ENCODE results near the gene TPT1. TPM values are rescaled to one million over a fixed set of nuclear protein-coding genes. Genes with fewer than 3 reads are reported as not detected.

Gene TPT1
- total and polyA plus RNA-seq, 9 of the 15 experiments (the other 6 are each of a cell fraction or from before 2014, with no cell fraction given) = 602 to 2,508 (median 1,784) TPM

GRCh38 chr13:45335397-45336024 lies 5.5 kb downstream of the TPT1 start:
- BruUV-seq (replicated peaks) = no TSS peak
- Histone ChIP-seq H3K4me3 (no peak overlapping the region), H3K9me3 (replicated peaks; ENCODE audit: control insufficient read depth, insufficient read depth, low read depth, low read length) (no peaks in the 10 kb centered on the region), H3K4me1 (replicated peaks in 1 of 2; ENCODE audit: control insufficient read depth in 2 of 2, insufficient read depth in 2 of 2, low read length in 2 of 2) (peaks cover 3 to 16% of the 10 kb centered on the region in 2 experiments), H3K4me2 (ENCODE audit: insufficient read depth, low read length) (no peak overlapping the region), H3K27ac (ENCODE audit: extremely low read depth, low read depth, low read length) (no peak overlapping the region), H3K9me1 (ENCODE audit: control insufficient read depth, insufficient read depth, low read length) (no peaks in the 10 kb centered on the region), H3K9ac (ENCODE audit: insufficient read depth in 1 of 2, low read depth in 2 of 2, low read length in 2 of 2) (no peak overlapping the region), H3K36me3 (ENCODE audit: control insufficient read depth, insufficient read depth, low read length) (peaks cover 62% of the 10 kb centered on the region), H2AFZ (ENCODE audit: low read depth, low read length) (no peak overlapping the region), H3K27me3 (ENCODE audit: control insufficient read depth in 2 of 2, insufficient read depth in 2 of 2, low read length in 2 of 2) (no peaks in the 10 kb centered on the region), H4K20me1 (replicated peaks; ENCODE audit: control insufficient read depth, insufficient read depth, low read length) (peaks cover 51% of the 10 kb centered on the region), H3K79me2 (ENCODE audit: control insufficient read depth, insufficient read depth, low read length) (peaks cover 49% of the 10 kb centered on the region)
- ChIA-PET CTCF (ENCODE audit: low intra/inter-chr PET ratio) (no interaction called here), POLR2A (interaction anchor here (0.6 to 1.5 kb wide), 4 partner anchors 13 to 269 kb away, joined by 3 to 4 read pairs (median 3); no protein-coding TSS in a partner anchor)
- 78% methylated on average over 3 of the region's 3 CpGs for WGBS (ENCODE audit: insufficient coverage, low coverage, missing lambda C conversion rate)
- intact Hi-C loops (cut with micrococcal nuclease) (no loop called here), in situ Hi-C loops (cut with MboI) (no loop called here)
- DNase-seq (ENCODE audit: extremely low read depth in 1 of 4, low spot score in 3 of 4) (no peak), FAIRE-seq (no peak), ATAC-seq (peak; percentile 9; the same call in 2 of the 3 replicates)
- TF ChIP-seq POLR2AphosphoS2 (IDR thresholded peaks at IDR 0.05; ENCODE audit: low read length) = 0 out of 2 replicates have a peak, but pooled peaks have one; percentile 86
- TF ChIP-seq POLR2A (conservative IDR thresholded peaks at IDR 0.05) = peak; percentile 37; the same call in 1 of the 2 replicates
- TF ChIP-seq POLR2B (IDR thresholded peaks at IDR 0.05; ENCODE audit: low read depth, partially characterized antibody) = peak; percentile 29
- no peak for TF ChIP-seq ETV5 (CRISPR knock-in tag; IDR thresholded peaks at IDR 0.05; ENCODE audit: low read depth)
- TF ChIP-seq UBTF (IDR thresholded peaks at IDR 0.05; ENCODE audit: borderline replicate concordance in 1 of 2, low read depth in 2 of 2, low read length in 2 of 2) = no peak
- TF ChIP-seq POLR2AphosphoS5 (IDR thresholded peaks at IDR 0.05; ENCODE audit: control insufficient read depth, insufficient read depth, low read depth, low read length) = peak; percentile 18; the same call in 1 of the 2 replicates
- TF ChIP-seq, protein P1, sequence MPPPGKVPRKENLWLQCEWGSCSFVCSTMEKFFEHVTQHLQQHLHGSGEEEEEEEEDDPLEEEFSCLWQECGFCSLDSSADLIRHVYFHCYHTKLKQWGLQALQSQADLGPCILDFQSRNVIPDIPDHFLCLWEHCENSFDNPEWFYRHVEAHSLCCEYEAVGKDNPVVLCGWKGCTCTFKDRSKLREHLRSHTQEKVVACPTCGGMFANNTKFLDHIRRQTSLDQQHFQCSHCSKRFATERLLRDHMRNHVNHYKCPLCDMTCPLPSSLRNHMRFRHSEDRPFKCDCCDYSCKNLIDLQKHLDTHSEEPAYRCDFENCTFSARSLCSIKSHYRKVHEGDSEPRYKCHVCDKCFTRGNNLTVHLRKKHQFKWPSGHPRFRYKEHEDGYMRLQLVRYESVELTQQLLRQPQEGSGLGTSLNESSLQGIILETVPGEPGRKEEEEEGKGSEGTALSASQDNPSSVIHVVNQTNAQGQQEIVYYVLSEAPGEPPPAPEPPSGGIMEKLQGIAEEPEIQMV (tag; conservative IDR thresholded peaks at IDR 0.05; ENCODE audit: low read depth) = no peak
- TF ChIP-seq SUPT5H (IDR thresholded peaks at IDR 0.05) = 0 out of 2 replicates have a peak, but pooled peaks have one; percentile 23
